ENCODE measurements around the gene GBGT1.

The GBGT1 gene

DNA sequence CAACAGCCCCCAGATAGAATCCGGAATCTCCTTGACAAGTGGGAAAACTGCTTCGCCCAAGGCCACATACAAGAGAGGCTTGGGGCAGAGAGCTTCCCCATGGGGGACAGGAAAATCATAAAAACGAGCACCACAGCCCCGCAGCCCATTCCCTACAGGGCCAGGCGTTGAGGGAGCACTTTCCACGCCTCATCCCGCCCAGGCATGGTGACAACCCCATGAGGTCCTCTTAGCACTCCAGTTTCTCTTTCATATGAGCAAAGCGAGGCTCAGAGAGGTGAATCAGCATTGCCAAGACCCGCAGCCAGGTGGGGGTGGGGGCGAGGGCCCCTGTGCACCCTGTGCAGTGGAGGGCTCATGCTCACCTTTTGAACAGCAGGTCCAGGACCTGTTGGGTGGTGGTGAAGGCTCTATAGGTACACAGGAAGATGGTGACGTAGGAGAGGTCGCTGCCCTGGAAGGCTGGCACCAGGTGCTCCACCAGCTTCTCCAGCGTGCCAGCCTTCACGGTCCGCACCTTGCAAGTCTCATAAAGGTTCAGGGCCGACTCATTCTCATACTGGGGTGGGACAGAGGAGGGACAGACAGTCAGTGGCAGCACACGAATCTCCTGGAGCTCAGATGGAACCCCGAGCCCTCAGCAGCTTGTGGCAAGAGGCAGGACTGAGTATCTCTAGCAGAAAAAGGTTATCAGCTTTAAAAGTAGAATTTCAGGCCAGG lies 53.6 kb downstream of the GBGT1 start:
- DNase-seq (ENCODE audit: low read depth), result no peak
- no peak overlapping the region for H3K4me3 ChIP-seq (ENCODE audit: low read depth, low read length)
- TF ChIP-seq, protein P1, sequence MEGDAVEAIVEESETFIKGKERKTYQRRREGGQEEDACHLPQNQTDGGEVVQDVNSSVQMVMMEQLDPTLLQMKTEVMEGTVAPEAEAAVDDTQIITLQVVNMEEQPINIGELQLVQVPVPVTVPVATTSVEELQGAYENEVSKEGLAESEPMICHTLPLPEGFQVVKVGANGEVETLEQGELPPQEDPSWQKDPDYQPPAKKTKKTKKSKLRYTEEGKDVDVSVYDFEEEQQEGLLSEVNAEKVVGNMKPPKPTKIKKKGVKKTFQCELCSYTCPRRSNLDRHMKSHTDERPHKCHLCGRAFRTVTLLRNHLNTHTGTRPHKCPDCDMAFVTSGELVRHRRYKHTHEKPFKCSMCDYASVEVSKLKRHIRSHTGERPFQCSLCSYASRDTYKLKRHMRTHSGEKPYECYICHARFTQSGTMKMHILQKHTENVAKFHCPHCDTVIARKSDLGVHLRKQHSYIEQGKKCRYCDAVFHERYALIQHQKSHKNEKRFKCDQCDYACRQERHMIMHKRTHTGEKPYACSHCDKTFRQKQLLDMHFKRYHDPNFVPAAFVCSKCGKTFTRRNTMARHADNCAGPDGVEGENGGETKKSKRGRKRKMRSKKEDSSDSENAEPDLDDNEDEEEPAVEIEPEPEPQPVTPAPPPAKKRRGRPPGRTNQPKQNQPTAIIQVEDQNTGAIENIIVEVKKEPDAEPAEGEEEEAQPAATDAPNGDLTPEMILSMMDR (IDR thresholded peaks at IDR 0.05; ENCODE audit: control insufficient read depth, extremely low read depth, insufficient read depth), result no peak

DNA sequence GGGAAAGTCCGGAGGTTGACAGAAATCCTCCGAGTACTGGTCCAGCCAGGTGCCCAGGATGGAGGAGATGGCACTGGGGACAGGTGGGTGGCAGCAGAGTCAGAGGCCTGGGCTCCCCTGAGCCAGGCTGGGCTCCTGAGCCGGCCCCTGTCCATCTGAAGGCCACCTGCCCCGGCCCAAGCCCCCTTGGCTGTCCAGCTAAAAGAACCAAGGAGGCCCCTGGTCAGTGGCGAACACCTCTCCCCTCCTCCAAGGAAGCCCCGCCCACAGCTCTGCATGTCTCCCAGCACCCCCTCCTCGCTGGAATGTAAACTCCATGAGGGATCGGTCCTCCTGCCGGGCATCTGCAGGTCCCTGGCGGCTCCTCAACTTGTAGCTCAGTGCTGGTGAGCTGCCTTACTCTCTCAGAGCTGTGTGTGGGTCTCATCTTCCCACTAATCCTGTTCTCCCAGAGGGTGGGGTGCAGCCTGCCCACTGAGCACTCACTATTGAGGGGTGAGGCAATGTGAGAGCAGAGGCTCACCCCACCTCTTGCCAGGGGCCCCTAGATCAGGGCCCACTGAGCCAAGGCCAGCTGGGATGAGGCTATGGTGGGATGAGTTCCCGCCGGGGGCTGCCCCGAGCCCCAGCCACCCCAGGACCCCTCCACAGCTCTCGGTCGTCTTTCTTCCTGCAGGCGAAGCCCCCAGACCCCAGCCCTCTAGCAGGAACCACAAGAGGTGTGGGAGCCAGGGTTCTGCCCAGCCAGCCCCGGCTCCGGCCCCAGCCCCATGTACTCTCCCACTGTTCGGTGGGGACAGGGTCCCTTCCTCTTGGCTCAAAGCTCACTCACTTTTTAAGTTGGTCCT lies 54.7 kb downstream of the GBGT1 start:
- TF ChIP-seq, protein P1 (IDR thresholded peaks at IDR 0.05; ENCODE audit: control insufficient read depth, extremely low read depth, insufficient read depth), result no peak

DNA sequence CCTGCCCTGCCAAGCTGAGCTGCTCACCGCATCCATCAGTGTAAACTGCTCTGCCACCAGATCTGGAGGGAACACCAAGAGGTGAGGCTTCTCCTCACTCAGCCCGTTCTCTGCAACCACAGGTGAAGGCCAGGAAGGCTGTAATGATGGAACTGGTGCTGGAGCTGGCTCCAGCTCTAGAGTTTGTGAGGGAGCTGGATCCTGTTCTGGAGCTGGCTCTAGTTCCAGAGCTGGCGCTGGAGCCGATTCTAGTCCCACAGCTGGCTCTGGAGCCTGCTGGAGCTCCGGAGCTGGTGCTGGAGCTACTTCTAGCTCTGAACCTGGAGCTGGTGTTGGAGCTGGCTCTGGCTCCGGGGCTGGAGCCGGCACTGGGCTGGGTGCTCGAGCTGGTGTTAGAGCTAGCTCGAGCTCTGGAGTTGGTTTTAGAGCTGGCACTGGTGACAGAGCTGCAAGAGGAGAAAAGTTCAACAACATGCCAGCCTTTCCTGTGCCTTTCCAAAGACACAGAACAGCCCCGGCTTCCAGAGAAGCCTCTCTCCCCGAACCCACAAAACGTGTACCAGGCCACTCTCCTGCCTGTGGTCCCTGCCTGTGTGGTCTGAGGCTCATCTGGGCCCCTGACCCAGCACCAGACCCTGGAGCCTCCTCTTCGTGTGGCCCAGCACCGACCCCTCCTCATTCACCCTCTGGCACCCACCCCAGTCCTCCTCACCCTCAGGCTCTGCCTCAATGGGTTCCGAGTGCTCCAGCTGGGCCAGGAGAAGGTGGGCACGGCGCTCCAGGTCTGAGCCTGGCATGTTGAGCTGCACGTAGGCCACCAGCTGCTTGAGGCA lies 55.5 kb downstream of the GBGT1 start:
- no peak for DNase-seq (ENCODE audit: low read depth)
- TF ChIP-seq, protein P1 (IDR thresholded peaks at IDR 0.05; ENCODE audit: control insufficient read depth, extremely low read depth, insufficient read depth), result no peak
- no peak overlapping the region for H3K4me3 ChIP-seq (ENCODE audit: low read depth, low read length)

More for the DNA sequence above, 54.7 kb downstream of the GBGT1 start:
- no peak for DNase-seq (ENCODE audit: low read depth)
- no peak overlapping the region for H3K4me3 ChIP-seq (ENCODE audit: low read depth, low read length)

DNA sequence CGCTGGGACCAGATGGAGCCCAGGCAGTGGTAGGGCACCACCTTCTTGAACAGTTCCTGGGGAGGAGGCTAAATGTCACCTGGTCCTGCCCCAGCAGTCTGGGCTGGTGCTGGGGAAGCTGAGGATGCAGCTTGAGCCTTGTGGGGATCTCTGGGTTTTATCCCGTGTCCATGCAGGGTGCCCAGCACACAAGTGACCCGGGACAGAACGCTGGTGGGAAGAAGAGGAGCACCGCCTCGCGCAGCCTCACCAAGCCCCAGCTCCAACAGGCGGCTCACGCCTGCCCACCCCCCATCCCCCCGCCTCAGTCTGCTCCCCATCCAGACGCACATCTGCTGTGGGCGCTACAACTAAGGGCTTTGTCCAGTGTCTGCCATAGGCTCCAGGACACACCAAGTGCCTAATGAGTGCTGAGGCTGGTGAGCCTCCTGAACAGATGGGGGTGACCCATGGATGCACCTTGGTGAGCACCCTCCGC lies 56.4 kb downstream of the GBGT1 start:
- no peak overlapping the region for H3K4me3 ChIP-seq (ENCODE audit: low read depth, low read length)
- DNase-seq (ENCODE audit: low read depth), result no peak
- TF ChIP-seq, protein P1 (IDR thresholded peaks at IDR 0.05; ENCODE audit: control insufficient read depth, extremely low read depth, insufficient read depth), result no peak

DNA sequence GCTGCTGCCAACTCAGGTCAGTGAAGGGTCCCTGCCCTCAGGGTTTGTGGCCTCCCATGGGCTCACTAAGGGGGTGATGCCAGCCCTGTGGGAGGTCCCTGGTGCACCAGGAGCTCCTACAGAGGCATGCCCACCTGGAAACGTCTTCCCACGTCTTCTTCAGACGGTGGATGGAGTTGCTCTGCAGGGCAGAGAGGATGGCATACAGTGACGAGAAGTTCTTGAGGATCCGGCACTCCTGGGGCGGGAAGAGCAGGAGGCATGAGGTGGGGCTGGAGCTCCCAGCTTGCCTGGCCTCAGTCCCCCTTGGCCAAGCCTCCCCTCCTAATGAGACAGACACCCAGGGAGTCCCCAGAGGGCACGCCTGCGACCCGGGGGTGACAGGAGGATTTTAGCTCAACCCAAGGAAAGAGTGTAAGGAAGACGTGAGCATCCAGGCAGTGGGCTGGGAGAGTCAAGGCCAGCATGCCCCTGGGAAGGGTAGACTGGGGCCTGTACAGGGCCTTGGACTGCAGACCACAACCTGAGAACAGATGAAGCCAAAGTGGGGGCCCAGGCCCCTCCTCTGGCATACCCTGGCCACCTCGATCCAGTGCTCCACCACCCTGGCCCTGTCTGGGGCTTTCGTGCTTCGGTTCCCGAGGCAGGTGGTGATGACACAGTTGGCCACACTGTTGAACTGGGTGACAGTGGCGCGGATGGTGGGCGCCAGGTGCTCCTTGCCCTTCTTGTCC lies 57.0 kb downstream of the GBGT1 start:
- no peak overlapping the region for H3K4me3 ChIP-seq (ENCODE audit: low read depth, low read length)
- DNase-seq (ENCODE audit: low read depth), result no peak
- TF ChIP-seq, protein P1 (IDR thresholded peaks at IDR 0.05; ENCODE audit: control insufficient read depth, extremely low read depth, insufficient read depth), result no peak

DNA sequence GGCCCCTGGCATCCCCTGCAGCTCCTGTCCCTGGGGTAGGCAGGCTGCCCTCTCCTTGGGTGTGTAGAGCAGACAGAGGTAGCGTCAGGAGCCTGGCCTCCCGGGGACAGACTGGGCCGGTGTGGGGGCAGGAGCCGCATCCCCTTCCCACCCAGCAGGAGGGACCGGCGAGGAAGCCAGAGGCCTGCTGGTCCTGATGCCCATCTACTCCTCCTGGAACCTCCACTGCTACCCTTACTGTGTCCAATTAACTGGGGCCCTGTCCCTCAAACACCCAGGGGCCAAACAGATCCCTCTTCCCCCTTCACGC lies 58.3 kb downstream of the GBGT1 start:
- TF ChIP-seq, protein P1 (IDR thresholded peaks at IDR 0.05; ENCODE audit: control insufficient read depth, extremely low read depth, insufficient read depth), result no peak
- no peak for DNase-seq (ENCODE audit: low read depth)

More for the DNA sequence above, 58.3 kb downstream of the GBGT1 start:
- no peak overlapping the region for H3K4me3 ChIP-seq (ENCODE audit: low read depth, low read length)

Measured in LNCaP clone FGC (cell line).